Coronary artery (tissue), 2 donors: Measurements from ENCODE around the gene DYNLT2B.
"Not testable (repeated sequence)": the region's sequence is repeated elsewhere in the genome, so short reads cannot be mapped to it uniquely, and the experiment has no call there.

Experiments used
- DNase-seq: peaks from one replicate; pipeline ENCODE4 v3.0.0-alpha.2; 2017; ENCODE audit warnings: low spot score
- H3K27ac ChIP-seq, 2 donors: fragments of 200-600 bp; sonication (generic); one replicate each; pipeline ENCODE4 v1.5.1; 2016 to 2019
- H3K4me3 ChIP-seq: fragments of 200-600 bp; sonication (generic); 2 replicates; pipeline ENCODE4 v1.5.1; 2016; ENCODE audit warnings: mild to moderate bottlenecking, moderate library complexity
- TF ChIP-seq, protein P1 (sequence below): fragments of 200-600 bp; sonication (generic); IDR thresholded peaks from one replicate; pipeline ENCODE4 v1.5.1; 2019; ENCODE audit warnings: antibody characterized with exemption

Gene DYNLT2B

DNA sequence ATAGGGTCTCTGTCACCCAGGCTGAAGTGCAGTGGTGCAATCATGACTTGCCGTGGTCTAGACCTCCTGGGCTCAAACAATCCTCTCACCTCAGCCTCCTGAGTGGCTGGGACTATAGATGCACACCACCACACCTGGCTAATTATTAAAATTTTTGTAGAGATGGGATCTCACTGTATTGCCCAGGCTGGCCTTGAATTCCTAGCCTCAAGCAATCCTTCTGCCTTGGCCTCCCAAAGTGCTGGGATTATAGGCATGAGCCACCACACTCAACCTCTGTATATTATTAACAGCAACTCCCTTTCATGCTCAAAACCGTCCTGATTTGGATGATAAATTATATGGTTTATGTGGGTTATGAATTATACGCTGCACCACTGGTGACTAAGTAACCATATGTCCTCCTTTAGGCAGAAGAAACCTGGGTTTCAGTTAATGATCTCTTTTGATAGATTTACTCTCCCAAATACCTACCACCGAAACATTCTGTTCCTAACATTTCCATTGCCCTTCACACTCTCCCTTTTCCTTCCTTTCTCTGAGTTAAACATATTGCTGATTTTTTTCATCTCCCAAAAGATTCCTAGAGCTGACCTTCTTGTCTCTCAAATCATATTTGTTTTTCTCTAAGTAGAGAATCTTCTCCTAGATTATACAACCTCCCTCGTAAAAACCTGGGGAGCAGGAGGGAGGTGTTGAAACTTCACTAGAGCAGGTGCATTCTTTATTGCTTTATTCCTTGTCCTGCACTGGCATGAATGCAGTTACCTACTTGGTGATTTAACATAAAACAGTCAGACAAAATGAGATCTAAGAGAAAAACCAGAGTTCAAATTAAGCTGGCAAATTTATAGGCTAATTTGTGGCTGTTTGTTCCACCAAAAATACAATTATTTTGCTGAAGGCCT, 63.4 kb downstream of the DYNLT2B start:
- H3K4me3 ChIP-seq: no peak overlapping the region
- TF ChIP-seq, protein P1, sequence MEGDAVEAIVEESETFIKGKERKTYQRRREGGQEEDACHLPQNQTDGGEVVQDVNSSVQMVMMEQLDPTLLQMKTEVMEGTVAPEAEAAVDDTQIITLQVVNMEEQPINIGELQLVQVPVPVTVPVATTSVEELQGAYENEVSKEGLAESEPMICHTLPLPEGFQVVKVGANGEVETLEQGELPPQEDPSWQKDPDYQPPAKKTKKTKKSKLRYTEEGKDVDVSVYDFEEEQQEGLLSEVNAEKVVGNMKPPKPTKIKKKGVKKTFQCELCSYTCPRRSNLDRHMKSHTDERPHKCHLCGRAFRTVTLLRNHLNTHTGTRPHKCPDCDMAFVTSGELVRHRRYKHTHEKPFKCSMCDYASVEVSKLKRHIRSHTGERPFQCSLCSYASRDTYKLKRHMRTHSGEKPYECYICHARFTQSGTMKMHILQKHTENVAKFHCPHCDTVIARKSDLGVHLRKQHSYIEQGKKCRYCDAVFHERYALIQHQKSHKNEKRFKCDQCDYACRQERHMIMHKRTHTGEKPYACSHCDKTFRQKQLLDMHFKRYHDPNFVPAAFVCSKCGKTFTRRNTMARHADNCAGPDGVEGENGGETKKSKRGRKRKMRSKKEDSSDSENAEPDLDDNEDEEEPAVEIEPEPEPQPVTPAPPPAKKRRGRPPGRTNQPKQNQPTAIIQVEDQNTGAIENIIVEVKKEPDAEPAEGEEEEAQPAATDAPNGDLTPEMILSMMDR: no peak

DNA sequence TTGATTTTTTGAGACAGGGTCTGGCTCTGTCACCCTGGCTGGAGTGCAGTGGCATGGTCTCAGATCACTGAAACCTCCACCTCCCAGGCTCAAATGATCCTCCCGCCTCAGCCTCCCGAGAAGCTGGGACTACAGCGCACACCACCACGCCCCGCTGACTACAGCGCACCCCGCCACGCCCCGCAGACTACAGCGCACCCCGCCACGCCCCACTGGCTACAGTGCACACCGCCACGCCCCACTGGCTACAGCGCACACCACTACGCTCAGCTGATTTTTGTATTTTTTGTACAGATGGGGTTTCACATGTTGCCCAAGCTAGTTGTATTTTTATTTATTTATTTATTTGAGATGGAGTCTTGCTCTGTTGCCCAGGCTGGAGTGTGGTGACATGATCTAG, 66.1 kb downstream of the DYNLT2B start:
- no peak for DNase-seq
- H3K4me3 ChIP-seq: no peak overlapping the region
- TF ChIP-seq, protein P1: no peak
- H3K27ac ChIP-seq: no peak overlapping the region

More for the DNA sequence above, 63.4 kb downstream of the DYNLT2B start:
- DNase-seq: no peak
- no peak overlapping the region for H3K27ac ChIP-seq

DNA sequence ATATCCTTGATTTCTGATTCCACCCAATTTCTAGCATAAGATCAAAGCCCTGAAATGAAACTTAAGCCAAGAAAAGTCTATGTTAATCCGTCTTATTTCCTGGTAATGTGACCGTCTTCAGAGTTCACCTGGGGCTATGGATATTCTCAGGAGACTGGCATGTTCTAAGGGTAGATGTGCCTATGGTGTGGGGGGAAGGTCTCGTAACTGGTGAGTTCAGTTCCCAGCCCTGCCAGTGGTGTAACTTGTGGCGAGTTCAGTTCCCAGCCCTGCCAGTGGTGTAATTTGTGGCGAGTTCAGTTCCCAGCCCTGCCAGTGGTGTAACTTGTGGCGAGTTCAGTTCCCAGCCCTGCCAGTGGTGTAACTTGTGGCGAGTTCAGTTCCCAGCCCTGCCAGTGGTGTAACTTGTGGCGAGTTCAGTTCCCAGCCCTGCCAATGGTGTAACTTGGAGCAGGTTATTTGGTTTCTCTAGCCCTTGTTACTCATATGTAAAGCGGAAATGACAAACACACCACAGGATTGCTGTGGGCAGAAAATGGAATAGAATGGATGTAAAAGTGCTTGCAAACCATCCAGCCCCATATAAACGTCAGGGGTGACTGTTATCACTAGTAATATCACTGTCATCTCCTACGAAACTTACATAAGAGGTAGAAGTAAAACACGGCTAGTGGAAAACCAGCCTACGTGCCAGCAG, 71.3 kb downstream of the DYNLT2B start:
- TF ChIP-seq, protein P1: no peak
- DNase-seq: no peak
- Histone ChIP-seq H3K27ac (no peak overlapping the region), H3K4me3 (no peak overlapping the region)

DNA sequence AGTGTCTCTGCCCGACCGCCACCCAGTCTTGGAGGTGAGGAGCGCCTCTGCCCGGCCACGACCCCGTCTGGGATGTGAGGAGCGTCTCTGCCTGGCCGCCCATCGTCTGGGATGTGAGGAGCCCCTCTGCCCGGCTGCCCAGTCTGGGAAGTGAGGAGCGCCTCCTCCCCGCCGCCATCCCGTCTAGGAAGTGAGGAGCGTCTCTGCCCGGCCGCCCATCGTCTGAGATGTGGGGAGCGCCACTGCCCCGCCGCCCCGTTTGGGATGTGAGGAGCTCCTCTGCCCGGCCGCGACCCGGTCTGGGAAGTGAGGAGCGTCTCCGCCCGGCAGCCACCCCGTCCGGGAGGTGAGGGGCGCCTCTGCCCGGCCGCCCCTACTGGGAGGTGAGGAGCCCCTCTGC, 73.9 kb downstream of the DYNLT2B start:
- not testable (repeated sequence) for DNase-seq, H3K27ac ChIP-seq, H3K4me3 ChIP-seq

DNA sequence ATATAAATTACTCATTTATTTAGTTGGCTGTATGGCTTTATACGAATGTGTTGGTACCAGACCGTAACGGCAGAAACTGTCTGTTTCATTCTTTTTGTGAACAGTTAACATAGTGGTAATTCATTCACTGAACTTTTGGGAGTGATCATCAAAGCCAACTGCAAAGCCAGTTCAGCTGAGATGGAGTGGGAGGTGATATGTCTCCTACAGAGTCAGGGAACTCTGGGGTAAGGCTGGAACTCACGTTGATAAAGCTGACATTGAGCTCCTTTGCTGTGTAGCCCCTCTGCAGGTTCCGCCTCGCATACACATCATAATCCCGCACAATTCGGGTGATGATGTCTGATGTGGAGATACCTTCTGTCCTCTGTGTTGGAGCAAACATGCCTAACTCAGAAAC, 76.3 kb downstream of the DYNLT2B start:
- TF ChIP-seq, protein P1: no peak
- DNase-seq: no peak

More for the DNA sequence above, 76.3 kb downstream of the DYNLT2B start:
- no peak overlapping the region for H3K4me3 ChIP-seq
- no peak overlapping the region for H3K27ac ChIP-seq
